ENCODE data around the gene KHNYN.

The KHNYN gene

GRCh38 chr14:24438223-24439097, 8.7 kb downstream of the KHNYN start:
- Histone ChIP-seq H2AFZ (ENCODE audit: low read depth, low read length, severe bottlenecking) (no peak overlapping the region), H3K36me3 (ENCODE audit: low read length) (no peaks in the 10 kb centered on the region), H3K9me2 (replicated peaks; ENCODE audit: insufficient read depth, low read length) (no peaks in the 10 kb centered on the region), H3K4me3 (ENCODE audit: insufficient read depth, low read length, poor library complexity, severe bottlenecking) (no peak overlapping the region), H3K27ac (ENCODE audit: low read depth, low read length) (no peak overlapping the region), H3F3A (ENCODE audit: insufficient read depth) (0 out of 2 replicates have a peak, but pooled peaks cover 6% of the 10 kb centered on the region), H3K4me2 (ENCODE audit: low read depth, low read length, poor library complexity, severe bottlenecking) (no peak overlapping the region), H3K9ac (ENCODE audit: low read length) (no peak overlapping the region), H3K79me2 (ENCODE audit: insufficient read depth, low read length) (peaks cover 12% of the 10 kb centered on the region), H4K20me1 (ENCODE audit: low read depth, low read length) (no peaks in the 10 kb centered on the region), H3K27me3 (ENCODE audit: low read length) (no peaks in the 10 kb centered on the region), H3K9me3 (ENCODE audit: insufficient read depth, low read length) (no peaks in the 10 kb centered on the region)
- no peak for TF ChIP-seq CTCF (IDR thresholded peaks at IDR 0.05; ENCODE audit: insufficient read depth, low read length, poor library complexity, severe bottlenecking)
- no peak for TF ChIP-seq EZH2phosphoT487 (conservative IDR thresholded peaks at IDR 0.05; ENCODE audit: low read length)

GRCh38 chr14:24439257-24439656, 9.5 kb downstream of the KHNYN start:
- H3K79me2 ChIP-seq (ENCODE audit: insufficient read depth, low read length), result peaks cover 14% of the 10 kb centered on the region
- no peak overlapping the region for H3K4me2 ChIP-seq (ENCODE audit: low read depth, low read length, poor library complexity, severe bottlenecking)
- no peak overlapping the region for H3K27ac ChIP-seq (ENCODE audit: low read depth, low read length)
- TF ChIP-seq EZH2phosphoT487 (conservative IDR thresholded peaks at IDR 0.05; ENCODE audit: low read length) (no peak), CTCF (IDR thresholded peaks at IDR 0.05; ENCODE audit: insufficient read depth, low read length, poor library complexity, severe bottlenecking) (no peak)
- no peaks in the 10 kb centered on the region for H3K36me3 ChIP-seq (ENCODE audit: low read length)
- no peak overlapping the region for H2AFZ ChIP-seq (ENCODE audit: low read depth, low read length, severe bottlenecking)
- H3K4me3 ChIP-seq (ENCODE audit: insufficient read depth, low read length, poor library complexity, severe bottlenecking), result no peak overlapping the region
- no peaks in the 10 kb centered on the region for H3K9me2 ChIP-seq (replicated peaks; ENCODE audit: insufficient read depth, low read length)
- no peaks in the 10 kb centered on the region for H3K27me3 ChIP-seq (ENCODE audit: low read length)
- H3K9me3 ChIP-seq (ENCODE audit: insufficient read depth, low read length), result no peaks in the 10 kb centered on the region
- no peak overlapping the region for H3K9ac ChIP-seq (ENCODE audit: low read length)
- no peaks in the 10 kb centered on the region for H4K20me1 ChIP-seq (ENCODE audit: low read depth, low read length)
- H3F3A ChIP-seq (ENCODE audit: insufficient read depth), result 0 out of 2 replicates have a peak, but pooled peaks cover 6% of the 10 kb centered on the region

GRCh38 chr14:24439830-24440605, 10.3 kb downstream of the KHNYN start:
- Histone ChIP-seq H2AFZ (ENCODE audit: low read depth, low read length, severe bottlenecking) (no peak overlapping the region), H4K20me1 (ENCODE audit: low read depth, low read length) (no peaks in the 10 kb centered on the region), H3K9ac (ENCODE audit: low read length) (no peak overlapping the region), H3K4me2 (ENCODE audit: low read depth, low read length, poor library complexity, severe bottlenecking) (no peak overlapping the region), H3K79me2 (ENCODE audit: insufficient read depth, low read length) (peaks cover 14% of the 10 kb centered on the region), H3K27ac (ENCODE audit: low read depth, low read length) (no peak overlapping the region), H3K9me3 (ENCODE audit: insufficient read depth, low read length) (no peaks in the 10 kb centered on the region), H3K27me3 (ENCODE audit: low read length) (no peaks in the 10 kb centered on the region), H3K9me2 (replicated peaks; ENCODE audit: insufficient read depth, low read length) (no peaks in the 10 kb centered on the region), H3K36me3 (ENCODE audit: low read length) (no peaks in the 10 kb centered on the region), H3F3A (ENCODE audit: insufficient read depth) (0 out of 2 replicates have a peak, but pooled peaks cover 6% of the 10 kb centered on the region), H3K4me3 (ENCODE audit: insufficient read depth, low read length, poor library complexity, severe bottlenecking) (no peak overlapping the region)
- no peak for TF ChIP-seq EZH2phosphoT487 (conservative IDR thresholded peaks at IDR 0.05; ENCODE audit: low read length)
- TF ChIP-seq CTCF (IDR thresholded peaks at IDR 0.05; ENCODE audit: insufficient read depth, low read length, poor library complexity, severe bottlenecking), result no peak
